ENCODE results near the gene CNOT10.
"Not testable (repeated sequence)": the region's sequence is repeated elsewhere in the genome, so short reads cannot be mapped to it uniquely, and the experiment has no call there.

Gene CNOT10

DNA sequence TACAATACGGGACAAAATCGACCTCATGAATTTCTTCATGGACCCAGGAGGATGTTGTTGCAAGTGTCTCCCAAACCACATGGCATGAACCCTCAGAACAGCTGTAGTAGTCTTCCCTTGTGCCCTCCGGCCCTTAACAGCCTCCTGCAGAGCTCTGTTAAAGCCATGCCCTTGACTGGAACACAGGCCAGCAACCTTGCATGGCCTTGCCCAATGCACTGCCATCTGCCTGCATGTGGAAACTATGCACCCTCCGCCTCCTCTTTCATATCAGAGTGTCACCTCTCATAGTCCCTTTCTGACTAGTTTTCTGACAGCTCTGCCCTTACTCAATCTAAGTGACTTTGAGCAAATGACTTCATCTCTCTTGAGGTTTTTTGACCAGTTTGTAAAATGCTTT, 93.4 kb downstream of the CNOT10 start:
- DNase-seq, result no peak

DNA sequence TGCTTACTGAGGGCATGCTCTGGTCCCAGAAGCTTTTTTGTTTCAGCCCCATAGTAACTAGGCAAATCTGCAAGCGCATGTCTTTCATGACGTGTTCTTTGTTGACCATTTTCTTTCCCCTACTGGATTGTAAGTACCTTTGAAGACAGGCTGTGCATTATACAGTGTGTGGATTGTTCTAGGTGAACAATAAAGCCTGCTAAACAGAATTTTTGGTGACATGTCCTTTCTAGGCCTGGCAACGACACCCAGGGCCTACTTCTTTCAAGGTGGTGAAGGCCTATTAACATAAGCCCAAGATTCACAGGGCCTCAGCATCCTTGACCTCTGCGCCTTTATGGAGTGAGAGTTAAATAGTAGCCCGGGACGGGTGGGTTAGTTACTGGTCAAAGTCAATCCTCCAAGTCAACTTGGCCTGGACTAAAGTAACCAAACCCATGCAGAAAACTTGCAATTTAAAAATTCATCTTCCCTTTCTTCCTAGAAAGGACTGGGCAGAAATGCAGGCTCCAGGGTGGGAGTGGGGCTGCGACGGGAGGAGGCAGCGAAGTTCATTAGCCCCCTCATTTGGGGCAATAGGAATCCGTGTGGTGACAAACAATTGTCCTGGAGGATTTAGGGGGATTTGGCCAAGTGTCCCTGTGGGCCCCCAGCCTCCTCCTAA, 95.2 kb downstream of the CNOT10 start:
- no peak for DNase-seq

DNA sequence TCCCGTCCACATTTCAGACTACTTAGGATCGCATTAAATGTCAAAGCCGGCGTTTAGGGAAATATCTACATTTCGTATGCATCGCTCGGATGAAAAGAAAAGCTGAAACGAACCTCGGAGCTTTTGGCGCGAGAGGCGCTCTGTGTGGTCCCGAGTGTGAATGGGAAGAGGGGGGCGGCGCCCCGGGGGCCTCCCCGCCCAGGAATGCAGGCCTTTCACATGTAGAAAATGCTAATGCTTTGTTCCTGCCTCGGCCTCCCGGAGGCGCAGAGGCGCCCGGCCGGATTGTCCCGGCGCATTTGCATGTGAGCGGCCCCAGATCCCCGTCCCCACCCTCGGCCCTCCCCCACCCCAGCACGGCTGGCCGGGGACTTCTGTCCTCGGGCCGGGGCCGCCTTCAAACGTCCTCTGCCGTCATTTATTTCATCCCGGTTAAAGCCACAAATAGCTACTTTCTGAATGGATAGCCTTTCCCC, 95.8 kb downstream of the CNOT10 start:
- no peak for DNase-seq

DNA sequence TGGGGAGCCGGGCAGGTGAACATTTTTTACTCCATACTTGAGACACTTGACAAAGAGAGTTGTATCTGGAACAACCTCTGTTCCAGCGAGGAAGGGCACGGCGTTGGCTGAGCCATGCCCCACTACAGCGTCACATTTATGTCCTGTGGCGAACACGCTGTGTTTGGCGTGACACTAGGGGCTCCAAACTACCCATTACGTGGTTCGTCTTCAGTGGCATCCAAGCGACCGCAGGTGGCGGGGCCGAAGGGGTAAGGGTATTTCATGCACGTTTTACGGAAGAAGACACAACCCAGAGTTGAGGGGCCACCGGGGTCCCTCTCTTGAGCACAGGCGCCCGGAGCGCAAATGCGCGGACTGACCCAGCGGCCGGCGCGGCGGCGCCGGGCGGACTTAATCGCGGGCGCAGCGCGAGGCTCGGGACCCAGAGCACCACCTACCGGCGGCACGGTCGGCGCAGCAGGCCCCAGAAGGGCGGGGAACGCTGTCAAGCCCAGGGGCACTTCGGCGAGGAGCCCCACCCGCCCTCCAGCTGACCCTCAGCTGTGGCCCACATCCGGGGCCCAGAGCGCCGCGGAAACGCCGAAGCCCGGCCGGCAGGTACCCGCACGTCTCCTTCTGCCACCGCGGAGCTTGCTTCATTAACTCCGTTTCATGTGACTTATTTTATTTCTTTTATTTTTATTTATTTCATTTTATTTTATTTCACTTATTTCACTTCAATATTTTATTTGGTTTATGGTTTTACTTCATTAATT, 96.4 kb downstream of the CNOT10 start:
- peak; percentile 53 for DNase-seq

DNA sequence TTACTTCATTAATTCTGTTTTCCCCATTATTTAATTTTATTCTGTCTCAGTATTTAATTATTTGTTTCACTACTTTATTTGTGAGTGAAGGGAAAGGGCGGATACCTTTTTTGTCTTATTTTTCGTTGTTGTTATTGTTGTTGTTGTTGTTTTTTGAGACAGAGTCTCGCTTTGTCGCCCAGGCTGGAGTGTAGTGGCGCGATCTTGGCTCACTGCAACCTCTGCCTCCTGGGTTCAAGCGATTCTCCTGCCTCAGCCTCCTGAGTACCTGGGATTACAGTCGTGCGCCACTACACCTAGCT, 96.9 kb downstream of the CNOT10 start:
- DNase-seq, result not testable (repeated sequence)

DNA sequence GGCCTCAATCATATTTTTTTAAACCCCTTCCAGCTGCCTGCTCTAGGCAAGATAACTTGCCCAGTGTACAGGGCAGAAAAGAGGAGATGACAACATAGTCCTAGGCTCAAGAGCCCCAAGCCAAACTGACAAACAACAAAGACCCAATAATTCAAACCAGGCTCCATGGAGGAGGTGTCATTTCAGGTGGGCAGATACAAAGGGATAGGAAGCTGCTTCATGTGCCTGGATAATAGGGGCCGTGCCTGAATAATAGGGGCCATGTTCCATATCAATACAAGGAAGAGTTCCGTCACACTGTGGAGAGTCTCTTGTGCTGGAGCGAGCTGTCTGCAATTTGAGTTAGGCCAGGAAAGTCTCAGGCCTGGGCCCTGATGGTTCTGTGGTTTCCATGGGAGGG, 97.4 kb downstream of the CNOT10 start:
- DNase-seq, result no peak

DNA sequence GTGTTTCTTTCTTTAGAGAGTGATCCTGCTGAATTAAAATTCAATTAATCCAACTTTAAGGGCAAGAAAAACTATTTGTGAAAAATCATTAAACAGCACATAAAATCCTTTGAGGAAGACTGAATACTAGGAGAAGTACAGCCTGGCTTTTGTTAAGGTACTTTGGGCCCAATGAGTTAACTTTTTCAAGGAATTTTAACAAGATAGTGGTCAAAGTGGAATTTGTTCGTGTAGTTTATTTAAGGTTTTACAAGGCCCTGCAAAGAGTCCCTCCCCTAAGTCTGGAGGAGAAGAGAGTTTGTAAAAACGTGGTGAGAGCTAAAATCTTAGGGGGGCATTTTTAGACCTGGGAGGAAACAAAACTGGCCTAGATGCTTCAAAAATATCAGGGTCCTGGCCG, 106.8 kb downstream of the CNOT10 start:
- DNase-seq, result no peak

DNA sequence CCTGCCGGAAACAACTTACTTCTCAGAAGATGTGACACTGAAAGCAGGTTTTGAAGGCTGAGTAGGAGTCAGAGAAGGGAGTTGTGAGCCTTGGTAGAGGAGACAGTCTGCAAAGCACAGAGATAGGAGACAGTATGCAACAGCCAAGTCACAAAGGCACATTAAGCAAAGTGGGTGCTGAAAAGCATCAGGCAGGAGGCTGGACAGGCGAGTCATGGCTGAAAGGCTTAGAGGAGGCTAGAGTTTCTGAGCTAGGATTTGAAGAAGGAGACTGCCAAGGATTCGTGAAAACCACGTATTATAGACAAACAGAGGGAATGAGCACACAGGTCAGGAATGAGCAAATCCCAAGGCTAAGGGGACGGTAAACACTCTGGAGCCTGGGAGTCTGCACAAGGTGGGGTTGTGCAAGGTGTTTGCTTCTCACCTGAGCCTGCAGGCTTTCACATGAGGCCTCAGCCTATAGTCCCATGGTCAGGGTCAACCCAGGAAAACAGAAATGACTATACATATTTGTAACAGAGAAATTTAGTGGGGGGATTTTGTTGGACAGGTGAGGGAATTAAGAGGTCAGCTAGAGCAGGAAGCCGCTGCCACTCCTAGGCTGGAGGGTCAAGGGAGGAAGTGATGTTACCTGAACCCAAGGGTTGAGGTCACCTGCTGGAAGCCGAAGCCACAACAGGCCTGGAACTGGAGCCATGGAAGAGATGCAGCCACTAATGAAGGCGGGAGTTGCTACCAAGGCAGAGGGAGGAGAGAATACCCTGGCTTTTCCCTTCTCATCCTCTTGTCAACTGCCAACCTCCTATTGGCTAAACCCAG, 109.7 kb downstream of the CNOT10 start:
- DNase-seq, result no peak

DNA sequence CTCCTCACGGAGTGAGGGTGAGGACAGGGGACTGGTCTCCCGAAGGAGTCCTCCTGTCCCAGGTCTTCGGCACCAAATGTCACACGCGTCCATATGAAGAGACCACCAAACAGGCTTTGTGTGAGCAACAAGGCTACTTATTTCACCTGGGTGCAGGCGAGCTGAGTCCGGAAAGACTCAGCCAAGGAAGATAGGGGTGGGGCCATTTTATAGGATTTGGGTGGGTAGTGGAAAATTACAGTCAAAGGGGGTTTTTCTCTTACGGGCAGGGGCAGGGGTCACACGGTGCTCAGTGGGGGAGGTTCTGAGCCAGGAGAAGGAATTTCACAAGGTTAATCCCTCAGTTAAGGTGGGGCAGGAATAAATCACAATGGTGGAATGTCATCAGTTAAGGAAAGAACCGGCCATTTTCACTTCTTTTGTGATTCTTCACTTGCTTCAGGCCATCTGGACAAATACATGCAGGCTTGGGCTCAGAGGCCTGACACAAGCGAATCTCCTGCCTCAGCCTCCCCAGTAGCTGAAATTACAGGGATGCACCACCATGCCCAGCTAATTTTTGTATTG, 111.5 kb downstream of the CNOT10 start:
- not testable (repeated sequence) for DNase-seq

DNA sequence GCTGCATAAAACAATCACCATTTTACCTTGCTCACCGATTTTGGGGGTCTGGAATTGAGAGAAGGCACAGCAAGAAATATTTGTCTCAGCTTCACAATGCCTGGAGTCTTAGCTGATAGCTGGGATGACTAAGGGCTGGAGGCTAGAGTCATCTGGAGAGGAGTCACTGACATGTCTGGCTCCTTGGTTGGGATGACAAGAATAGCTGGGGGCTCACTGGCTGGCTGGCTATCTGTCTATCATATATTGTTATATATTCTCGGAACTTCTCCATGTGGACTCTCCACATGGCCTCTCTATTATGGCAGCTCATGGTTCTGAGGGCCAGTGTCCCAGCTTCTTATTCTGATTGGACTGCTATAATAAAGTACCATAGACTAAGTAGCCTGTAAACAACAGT, 112.8 kb downstream of the CNOT10 start:
- DNase-seq, result no peak

DNA sequence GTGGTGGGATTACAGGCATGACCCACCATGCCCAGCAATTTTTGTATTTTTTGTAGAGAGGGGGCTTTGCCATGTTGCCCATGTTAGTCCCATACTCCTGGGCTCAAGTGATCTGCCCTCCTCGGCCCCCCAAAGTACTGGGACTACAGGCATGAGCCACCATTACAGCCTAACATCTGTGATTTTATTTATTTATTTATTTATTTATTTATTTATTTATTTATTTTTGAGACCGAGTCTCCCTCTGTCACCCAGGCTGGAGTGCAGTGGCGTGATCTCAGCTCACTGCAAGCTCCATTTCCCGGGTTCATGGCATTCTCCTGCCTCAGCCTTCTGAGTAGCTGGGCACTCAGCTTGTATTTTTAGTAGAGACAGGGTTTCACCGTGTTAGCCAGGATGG, 116.5 kb downstream of the CNOT10 start:
- not testable (repeated sequence) for DNase-seq

DNA sequence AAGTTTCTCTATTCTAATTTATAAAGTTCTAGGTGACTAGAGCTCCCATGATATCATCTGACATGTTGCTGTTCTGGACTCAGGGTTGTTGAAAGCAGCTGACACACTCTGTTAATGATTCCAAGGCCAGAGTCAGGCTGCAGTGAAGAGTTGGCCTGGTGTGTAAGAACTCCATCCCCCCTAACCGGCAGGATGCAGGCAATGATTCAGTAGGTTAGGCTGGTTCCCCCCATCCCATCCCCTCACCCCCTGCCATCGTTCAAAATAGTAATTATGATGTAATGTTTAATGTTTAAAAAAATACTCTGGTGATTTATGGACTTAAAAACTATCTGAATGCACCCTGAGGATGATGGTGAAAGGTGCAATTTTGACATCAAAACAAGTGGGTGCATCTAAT, 128.2 kb downstream of the CNOT10 start:
- DNase-seq, result no peak

DNA sequence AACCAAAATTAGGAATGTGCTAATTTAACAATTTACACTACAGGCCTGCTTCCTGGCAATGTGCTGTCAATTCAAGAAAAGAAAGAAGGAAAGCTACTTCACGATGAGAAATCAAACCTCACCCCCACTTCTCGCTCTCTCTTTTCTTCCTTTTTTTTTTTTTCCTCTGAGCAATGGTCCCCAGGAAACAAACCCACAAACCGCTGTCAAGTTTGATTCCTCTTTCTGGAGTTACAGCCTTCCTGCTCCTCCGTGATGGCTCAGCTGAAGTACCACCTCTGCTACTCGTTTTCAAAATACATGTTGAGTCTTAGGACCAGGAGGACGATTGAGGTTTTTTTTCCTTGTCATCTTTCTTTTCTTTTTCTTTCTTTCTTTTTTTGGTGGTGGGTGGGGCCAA, 129.4 kb downstream of the CNOT10 start:
- no peak for DNase-seq

DNA sequence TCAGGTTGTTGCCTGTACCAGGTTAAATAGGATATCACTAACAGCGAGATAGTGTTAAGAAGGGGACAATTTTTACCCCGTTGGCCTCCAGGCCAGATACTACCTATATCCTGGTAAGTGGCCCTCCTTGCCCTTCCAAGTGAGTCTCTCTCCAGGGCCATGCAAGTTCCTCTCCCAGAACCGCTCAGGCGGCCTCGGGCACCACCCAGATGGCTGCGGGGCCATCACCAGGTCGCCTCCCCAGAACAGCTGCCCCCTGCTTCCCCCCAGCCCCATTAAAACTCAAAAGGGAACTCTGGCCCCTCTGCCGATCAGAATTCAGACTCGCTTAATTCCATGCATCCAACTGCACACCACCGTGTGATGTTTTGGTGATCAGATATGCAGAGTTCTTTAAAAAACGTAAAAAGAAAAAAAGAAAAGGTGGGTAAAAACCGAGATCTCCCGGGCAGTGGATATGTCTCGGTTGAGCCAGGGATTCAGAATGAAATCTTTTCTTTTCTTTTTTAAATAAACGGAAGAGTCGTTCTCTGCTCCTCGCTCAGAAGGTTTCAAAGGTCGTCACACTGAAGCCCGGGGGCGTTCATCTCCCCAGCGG, 131.0 kb downstream of the CNOT10 start:
- no peak for DNase-seq

DNA sequence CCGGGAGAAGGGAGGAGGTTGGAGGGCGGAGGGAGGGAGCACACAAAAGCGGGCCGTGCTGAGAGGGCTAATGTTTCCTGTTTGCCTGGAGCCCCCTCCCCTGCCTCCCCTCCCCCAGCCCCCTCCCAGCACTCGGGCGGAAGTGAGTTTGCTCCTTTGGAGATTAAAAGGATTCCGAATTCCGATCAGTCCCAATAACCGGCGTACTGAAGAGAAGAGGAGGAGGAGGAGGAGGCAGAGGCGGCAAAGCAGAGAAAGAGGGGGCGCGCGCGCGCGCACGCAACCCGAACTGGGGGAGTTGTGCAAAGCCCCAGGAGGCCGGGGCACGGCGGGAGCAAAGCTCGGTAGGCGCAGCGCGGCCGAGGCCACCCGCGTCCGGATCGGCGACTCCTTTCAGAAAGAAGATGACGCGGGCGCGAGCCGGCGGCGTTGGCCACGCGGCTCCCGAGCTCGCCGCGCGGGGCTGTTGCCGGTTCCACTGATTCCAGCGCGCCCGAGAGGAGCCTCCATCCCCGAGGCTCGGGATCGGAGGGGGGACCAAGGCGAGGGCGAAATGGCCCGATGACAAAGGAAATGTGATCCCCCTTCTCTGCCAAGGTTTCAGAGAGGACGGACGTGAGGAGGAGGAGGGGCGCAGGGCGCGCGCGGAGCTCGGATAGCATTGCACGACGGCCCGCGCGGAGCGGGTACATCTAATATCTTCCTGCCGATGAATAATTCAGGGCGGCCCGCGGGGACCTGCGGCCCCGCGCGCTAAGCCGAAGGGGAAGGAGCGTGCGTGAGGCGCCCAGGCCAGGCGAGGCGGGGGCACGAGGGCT, 131.7 kb downstream of the CNOT10 start:
- no peak for DNase-seq

DNA sequence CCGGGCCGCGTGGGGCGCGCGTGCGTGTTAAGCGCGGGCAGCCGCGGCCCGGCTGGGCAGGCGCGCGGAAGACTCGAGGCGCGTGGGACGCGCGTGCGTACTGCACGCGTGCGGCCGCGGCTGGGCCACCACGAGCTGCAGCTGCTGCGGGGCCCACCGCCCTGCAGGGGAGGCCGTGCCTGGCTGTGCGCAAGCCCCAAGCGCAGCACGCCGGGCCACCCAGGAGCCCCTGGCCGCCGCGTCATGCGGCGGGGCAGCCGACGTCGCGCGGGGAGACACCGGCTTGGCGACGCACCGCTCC, 132.2 kb downstream of the CNOT10 start:
- no peak for DNase-seq

DNA sequence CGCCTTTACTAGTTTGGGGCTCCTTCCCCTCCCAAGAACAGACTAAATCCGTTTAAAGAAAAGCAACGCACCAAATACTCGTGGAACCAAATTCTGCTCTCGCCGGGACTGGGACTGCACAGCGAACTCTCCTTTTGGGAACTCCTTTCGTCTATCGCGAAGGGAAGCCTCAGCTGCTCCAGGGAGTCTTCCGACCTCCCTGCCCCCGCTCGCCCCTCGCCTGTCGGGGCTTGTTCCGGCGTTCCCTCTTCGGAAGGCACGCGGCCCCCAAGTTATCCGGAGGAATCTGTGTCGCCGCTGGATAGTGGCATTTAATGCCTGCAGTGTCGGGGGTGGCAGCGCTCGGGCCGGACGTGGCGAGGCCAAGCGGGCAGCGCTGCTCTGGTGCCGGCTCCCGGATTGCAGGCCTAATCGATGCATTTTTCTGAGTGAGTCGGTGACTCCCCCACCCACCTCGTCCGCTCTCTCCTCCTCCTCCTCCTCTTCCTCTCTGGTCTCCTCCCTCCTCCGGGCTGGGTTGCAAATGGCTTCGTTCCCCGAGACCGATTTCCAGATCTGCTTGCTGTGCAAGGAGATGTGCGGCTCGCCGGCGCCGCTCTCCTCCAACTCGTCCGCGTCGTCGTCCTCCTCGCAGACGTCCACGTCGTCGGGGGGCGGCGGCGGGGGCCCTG, 132.7 kb downstream of the CNOT10 start, which contains the start of gene TRIM71:
TRIM71 (plus strand) TSS at position 440 of the 671 bp plus-strand sequence; CDS start at position 524, 84 bp downstream.
- DNase-seq, result no peak

DNA sequence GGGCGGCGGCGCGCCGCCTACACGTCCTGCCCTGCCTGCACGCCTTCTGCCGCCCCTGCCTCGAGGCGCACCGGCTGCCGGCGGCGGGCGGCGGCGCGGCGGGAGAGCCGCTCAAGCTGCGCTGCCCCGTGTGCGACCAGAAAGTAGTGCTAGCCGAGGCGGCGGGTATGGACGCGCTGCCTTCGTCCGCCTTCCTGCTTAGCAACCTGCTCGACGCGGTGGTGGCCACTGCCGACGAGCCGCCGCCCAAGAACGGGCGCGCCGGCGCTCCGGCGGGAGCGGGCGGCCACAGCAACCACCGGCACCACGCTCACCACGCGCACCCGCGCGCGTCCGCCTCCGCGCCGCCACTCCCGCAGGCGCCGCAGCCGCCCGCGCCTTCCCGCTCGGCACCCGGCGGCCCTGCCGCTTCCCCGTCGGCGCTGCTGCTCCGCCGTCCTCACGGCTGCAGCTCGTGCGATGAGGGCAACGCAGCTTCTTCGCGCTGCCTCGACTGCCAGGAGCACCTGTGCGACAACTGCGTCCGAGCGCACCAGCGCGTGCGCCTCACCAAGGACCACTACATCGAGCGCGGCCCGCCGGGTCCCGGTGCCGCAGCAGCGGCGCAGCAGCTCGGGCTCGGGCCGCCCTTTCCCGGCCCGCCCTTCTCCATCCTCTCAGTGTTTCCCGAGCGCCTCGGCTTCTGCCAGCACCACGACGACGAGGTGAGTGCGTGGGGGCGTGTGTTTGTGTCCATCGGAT, 133.4 kb downstream of the CNOT10 start:
- DNase-seq, result no peak

DNA sequence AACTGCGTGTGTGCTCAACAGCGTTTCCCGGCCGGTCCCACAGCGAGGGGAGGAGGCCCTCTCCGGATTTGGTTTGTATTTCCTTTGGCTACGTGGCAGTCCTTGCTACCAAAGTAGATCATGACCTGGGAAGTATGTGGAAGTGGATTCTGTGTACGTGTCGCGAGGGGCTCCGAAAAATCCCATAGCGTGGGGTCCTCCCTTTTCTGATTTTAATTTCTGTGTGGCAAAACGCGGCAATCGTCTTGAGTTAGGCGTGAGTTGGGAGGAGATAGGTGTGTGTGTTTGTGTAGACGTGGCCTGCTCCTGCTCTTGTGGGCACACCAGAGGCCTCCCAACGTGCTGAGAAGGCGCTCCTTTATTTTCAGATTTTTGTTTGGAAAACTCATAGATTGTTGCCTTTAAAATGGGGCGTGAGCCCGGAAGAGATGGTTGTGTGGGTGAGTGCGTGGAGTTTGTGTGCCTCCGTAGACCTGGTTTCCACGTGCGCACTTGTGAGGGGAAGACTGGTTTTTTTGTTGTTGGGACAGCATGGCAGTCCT, 134.1 kb downstream of the CNOT10 start:
- no peak for DNase-seq

DNA sequence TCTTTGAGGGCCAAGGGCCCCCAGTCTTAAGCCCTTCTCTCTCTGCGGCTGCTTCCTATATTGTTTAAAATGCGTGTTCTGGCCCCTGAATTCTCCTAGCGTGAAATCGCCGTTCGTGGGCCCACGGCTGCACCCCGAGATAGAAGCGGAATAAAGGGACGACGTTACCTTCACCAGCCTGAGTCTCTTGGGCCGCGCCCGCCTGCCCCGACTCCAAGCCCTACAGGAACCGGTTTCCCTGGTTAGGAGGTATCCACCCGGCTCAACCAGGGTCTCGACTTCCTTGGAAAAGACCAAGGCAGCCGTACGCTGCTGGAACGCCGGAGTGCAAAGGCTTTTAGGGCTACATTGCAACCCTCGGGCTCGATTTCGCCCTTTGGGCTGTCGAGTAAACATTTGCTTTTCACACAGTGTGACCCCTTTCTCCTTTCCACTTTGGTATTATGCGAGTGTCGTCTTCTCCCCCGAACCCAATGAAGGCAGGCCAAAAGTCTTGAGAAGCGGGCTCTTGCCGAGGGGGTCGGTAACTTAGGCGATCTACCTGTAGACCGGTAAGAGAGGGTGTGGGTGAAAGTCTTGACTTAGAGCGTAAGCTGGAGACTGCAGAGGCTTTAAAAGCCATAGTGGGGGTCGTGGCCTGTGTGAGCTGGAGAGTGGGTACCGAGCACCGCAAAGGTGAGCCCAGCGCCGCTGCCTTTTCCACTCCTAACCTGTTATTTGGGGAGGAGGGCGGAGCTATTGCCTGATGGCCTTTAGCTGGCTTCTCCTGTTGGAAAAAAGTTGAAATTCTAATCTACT, 134.8 kb downstream of the CNOT10 start:
- DNase-seq, result no peak

All from CD4-positive, alpha-beta T cell treated with Interleukin-15 for 1 hour (primary cell).